Choroid plexus epithelial cell (primary cell): ENCODE data around the gene ID3.

Experiments
- DNase-seq: peaks from one replicate; pipeline ENCODE4 v3.0.0-alpha.2; 2010; ENCODE audit warnings: low read depth
- H3K4me3 ChIP-seq: 2 replicates; pipeline ENCODE4 v1.5.1; 2011; ENCODE audit warnings: low read depth, mild to moderate bottlenecking, control low read depth, low read length, moderate library complexity
- TF ChIP-seq, protein P1 (sequence below): conservative IDR thresholded peaks from 2 replicates; pipeline ENCODE4 v1.5.1; 2011; ENCODE audit warnings: low read depth, mild to moderate bottlenecking, control low read depth, inconsistent platforms, low read length, moderate library complexity

ID3 gene, protein sequence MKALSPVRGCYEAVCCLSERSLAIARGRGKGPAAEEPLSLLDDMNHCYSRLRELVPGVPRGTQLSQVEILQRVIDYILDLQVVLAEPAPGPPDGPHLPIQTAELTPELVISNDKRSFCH

DNA sequence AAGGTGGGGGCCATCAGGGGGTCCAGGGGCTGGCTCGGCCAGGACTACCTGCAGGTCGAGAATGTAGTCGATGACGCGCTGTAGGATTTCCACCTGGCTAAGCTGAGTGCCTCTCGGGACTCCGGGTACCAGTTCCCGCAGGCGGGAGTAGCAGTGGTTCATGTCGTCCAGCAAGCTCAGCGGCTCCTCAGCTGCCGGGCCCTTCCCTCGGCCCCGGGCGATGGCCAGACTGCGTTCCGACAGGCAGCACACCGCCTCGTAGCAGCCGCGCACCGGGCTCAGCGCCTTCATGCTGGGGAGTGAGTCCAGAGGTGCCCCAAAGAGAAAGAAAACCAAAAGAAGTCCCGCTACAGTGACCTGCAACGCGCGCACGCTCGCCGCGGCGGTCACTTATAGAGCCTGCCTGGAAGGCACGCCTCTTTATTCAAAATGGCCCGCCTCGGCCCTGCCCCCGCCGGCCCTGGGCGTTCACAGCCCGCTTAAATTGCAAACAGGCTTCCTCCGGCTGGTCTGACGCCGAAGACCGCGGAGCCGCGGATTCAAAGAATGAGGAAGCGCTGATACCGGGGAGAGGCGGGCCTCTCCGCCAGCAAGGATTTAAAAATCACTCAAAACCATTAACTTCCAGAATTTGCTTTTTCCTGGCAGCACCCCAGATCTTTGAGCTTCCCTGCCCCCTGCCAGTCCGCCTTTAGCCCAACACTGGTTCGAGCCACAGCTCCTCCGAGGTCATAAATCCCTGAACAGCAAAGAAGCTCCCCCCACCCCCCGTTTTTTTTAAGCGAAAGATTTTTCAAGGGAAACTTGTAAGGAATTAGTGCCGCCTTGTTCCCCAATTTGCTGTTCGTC lies at the start of gene ID3:
ID3 (minus strand) TSS at position 366 of the 849 bp plus-strand sequence; CDS start at position 291, 75 bp downstream.
- peak within 1 kb of the TSS; percentile 91 for H3K4me3 ChIP-seq
- DNase-seq = peak; percentile 98
- TF ChIP-seq, protein P1, sequence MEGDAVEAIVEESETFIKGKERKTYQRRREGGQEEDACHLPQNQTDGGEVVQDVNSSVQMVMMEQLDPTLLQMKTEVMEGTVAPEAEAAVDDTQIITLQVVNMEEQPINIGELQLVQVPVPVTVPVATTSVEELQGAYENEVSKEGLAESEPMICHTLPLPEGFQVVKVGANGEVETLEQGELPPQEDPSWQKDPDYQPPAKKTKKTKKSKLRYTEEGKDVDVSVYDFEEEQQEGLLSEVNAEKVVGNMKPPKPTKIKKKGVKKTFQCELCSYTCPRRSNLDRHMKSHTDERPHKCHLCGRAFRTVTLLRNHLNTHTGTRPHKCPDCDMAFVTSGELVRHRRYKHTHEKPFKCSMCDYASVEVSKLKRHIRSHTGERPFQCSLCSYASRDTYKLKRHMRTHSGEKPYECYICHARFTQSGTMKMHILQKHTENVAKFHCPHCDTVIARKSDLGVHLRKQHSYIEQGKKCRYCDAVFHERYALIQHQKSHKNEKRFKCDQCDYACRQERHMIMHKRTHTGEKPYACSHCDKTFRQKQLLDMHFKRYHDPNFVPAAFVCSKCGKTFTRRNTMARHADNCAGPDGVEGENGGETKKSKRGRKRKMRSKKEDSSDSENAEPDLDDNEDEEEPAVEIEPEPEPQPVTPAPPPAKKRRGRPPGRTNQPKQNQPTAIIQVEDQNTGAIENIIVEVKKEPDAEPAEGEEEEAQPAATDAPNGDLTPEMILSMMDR = no peak

DNA sequence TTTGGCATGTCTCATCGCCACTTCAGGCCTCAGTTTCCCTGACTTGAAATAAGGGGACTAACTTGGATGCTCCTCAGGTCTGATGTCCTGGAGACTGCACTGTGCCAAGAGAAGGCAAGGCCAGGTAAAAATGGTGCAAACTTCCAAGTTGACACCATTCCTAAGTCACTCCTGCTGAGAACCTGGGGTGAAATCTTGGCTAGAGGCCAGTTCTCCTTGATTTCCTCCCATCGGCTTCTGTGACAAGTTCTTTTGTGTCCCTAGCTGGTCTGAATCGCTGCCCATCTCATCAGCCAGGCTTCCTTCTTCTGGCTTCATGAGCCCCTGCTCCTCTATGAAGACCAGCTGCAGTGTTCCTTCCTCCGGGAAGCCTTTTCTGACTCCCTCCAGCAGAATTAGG lies 48.6 kb upstream of the ID3 start:
- DNase-seq = no peak
- TF ChIP-seq, protein P1 = no peak
- H3K4me3 ChIP-seq = no peak overlapping the region

DNA sequence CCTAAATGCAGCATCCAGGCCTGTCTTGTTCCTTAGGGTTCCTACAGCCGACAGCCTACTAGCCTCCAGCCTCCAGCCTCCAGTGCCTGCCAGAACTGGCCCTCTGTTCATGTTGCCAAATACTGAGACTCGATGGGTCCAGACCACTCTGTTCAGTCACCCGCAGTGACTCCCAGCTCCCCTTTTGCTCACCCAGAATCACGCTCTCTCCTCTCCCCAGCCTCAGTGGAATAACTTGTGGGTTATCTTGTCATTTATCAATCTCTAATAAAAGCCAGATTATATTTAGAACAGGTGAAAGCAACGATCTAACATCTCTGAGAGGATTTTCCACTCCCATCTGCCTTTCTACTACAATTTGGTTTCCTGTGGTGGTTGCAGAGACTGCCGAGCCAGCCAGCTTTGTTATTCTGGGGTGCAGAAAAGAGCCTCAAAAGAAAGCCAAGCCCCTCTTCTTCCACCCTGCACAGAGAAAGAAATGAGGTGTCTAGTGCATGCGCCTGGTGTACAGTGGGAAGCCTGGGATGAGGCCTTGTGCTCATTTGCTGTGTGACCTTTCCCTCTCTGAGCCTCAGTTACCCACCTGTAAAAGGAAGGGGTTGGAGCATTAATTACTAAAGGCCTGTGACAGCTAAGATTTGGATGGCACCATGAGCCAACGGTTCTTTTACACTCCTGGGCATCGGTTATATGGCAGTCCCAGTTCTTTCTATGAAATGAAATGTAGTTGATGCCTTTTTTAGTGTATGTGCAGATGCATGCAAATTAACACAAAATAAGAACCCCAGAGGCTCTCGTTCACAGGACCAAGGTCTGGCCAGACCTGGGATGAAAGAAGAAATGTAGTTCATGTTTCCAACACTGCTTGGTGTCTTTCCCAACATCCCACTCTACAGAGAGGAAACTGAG lies 42.9 kb upstream of the ID3 start:
- no peak overlapping the region for H3K4me3 ChIP-seq
- TF ChIP-seq, protein P1 = no peak
- DNase-seq = no peak

DNA sequence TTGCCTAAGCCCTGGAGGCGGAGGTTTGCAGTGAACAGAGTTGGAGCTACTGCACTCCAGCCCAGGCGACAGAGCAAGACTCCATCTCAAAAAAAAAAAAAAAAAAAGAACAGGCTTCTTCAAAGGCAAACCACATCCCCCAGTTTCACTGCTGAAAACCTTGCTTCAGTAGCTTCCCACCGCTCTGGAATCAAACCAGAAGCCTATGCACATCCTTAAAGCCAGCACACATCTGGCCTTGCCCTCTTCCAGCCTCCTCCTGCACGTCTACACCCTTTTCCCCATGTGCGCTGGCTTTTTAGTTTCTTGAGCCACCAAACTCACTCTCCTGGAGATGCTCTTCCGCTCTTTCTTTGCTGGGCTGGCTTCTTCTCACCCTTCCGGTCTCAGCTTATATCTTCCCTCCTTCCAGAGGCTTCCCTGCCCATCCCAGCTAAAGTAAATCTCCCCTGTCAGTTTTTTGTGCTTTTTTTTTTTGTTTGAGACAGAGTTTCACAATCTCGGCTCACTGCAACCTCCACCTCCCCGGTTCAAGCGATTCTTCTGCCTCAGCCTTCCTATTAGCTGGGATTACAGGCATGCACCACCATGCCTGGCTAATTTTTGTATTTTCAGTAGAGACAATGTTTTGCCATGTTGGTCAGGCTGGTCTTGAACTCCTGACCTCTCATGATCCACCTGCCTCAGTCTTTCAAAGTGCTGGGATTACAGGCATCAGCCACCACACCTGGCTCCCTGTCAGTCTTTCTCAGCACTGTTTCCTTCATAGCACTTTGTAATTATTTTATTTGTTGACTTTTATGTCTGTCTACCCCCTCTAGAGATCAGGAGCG lies 42.0 kb upstream of the ID3 start:
- TF ChIP-seq, protein P1 = no peak
- no peak overlapping the region for H3K4me3 ChIP-seq
- DNase-seq = no peak

DNA sequence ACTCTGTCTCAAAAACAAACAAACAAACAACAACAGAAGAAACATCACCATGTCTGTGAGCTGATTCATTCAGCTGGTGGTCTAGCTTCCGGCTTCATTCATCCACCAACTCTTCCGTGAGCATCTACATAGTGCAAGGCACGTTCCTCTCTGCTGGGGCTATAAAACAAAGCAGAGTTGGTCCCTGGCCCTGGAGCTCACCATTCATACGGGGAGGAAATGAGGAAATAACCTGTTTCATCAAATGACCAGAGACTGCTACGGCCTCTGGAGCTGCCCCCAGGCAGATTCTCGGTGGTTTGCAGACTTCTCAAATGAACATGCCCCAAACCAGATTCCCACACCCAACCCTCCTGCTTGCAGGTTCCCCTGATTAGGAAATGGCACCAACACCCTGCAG lies 41.0 kb upstream of the ID3 start:
- no peak for DNase-seq
- TF ChIP-seq, protein P1 = no peak
- no peak overlapping the region for H3K4me3 ChIP-seq

DNA sequence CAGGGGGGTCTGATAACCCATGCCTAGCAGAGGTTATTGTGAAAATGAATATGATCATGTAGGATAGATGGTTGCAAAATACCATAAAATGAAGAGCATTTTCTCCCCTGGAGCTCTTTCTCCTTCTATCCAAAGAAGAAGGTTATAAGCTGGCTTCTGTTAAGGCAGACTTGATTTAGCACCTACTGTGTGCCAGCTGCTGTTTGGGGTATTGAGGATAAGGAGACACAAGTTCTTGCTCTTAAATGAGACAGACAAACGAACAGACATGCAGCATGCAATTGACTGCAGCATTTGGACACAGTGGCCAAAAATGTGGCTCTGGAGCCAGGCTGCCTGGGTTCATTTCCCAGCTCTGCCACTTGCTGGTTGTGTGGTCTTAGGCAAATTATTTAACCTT lies 39.8 kb upstream of the ID3 start:
- DNase-seq = no peak
- H3K4me3 ChIP-seq = no peak overlapping the region

More for the DNA sequence above, 39.8 kb upstream of the ID3 start:
- TF ChIP-seq, protein P1 = no peak
